IMR-90 (cell line): ENCODE results near the gene UAP1. TPM values are rescaled to one million over a fixed set of nuclear protein-coding genes. Genes with fewer than 3 reads are reported as not detected.

ENCODE experiments used
- ATAC-seq: fragments of 200-7000 bp; cut with Tn5 transposase; 2 replicates; pipeline ENCODE4 v1.9.1; 2020; ENCODE audit warnings: low read depth, mild to moderate bottlenecking, moderate library complexity
- BruUV-seq: library from RNA; stranded (reverse); fragments of 400-500 nt; replicated peaks from 2 replicates; lab custom pipeline; 2021; lab: Mats Ljungman, UMichigan
- CTCF ChIA-PET: fragments of 300-600 bp; formaldehyde crosslinking; extraction: SDS; loops from one replicate; lab custom pipeline; 2021; ENCODE audit warnings: antibody characterized with exemption; lab: Yijun Ruan, JAX
- POLR2A ChIA-PET: fragments of 300-600 bp; sonication (Branson Sonifier 250); formaldehyde crosslinking; loops from one replicate; lab custom pipeline; 2022; ENCODE audit warnings: antibody characterized with exemption; ENCODE audit not compliant: unreplicated experiment; lab: Charles Lee
- DNase-seq: peaks from one replicate; pipeline ENCODE4 v3.0.0; 2013
- H2AFZ ChIP-seq: replicated peaks from 2 replicates; pipeline ENCODE3; 2013; ENCODE audit warnings: low read length, mild to moderate bottlenecking; ENCODE audit not compliant: poor library complexity
- H2AK5ac ChIP-seq: 2 replicates; pipeline ENCODE4 v1.6.1; 2013; ENCODE audit warnings: low read depth, low read length, inconsistent platforms
- H2AK9ac ChIP-seq: replicated peaks from 2 replicates; pipeline ENCODE3; 2013; ENCODE audit warnings: mild to moderate bottlenecking, low read depth, low read length, moderate library complexity; ENCODE audit not compliant: poor library complexity
- H2BK120ac ChIP-seq: 2 replicates; pipeline ENCODE4 v1.6.1; 2013; ENCODE audit warnings: low read depth, low read length, inconsistent platforms
- H2BK15ac ChIP-seq: 3 replicates; pipeline ENCODE4 v1.6.1; 2013; ENCODE audit warnings: low read depth, low read length, inconsistent platforms
- H2BK20ac ChIP-seq: 2 replicates; pipeline ENCODE4 v1.6.1; 2013; ENCODE audit warnings: low read depth, mild to moderate bottlenecking, inconsistent platforms, low read length, moderate library complexity
- H2BK5ac ChIP-seq: 2 replicates; pipeline ENCODE4 v1.6.1; 2013; ENCODE audit warnings: mild to moderate bottlenecking, low read depth, low read length, inconsistent platforms; ENCODE audit not compliant: poor library complexity, severe bottlenecking
- H3K14ac ChIP-seq: replicated peaks from 2 replicates; pipeline ENCODE4 v1.6.1; 2013; ENCODE audit warnings: low read depth, low read length, inconsistent platforms
- H3K18ac ChIP-seq: 2 replicates; pipeline ENCODE4 v1.6.1; 2013; ENCODE audit warnings: low read depth, low read length, control low read depth
- H3K23ac ChIP-seq: 2 replicates; pipeline ENCODE4 v1.6.1; 2013; ENCODE audit warnings: low read depth, low read length, inconsistent platforms
- H3K27ac ChIP-seq: 2 replicates; pipeline ENCODE4 v1.5.1; 2013; ENCODE audit warnings: mild to moderate bottlenecking, control low read depth, low read length; ENCODE audit not compliant: insufficient read depth
- H3K27me3 ChIP-seq: 2 replicates; pipeline ENCODE4 v1.6.1; 2013; ENCODE audit warnings: low read length; ENCODE audit not compliant: control insufficient read depth, insufficient read depth
- H3K36me3 ChIP-seq: 2 replicates; pipeline ENCODE4 v1.6.1; 2013; ENCODE audit warnings: low read length, mixed read lengths; ENCODE audit not compliant: control insufficient read depth, insufficient read depth
- H3K4ac ChIP-seq: 2 replicates; pipeline ENCODE4 v1.6.1; 2013; ENCODE audit warnings: low read depth, low read length, inconsistent platforms
- H3K4me1 ChIP-seq: 2 replicates; pipeline ENCODE4 v1.6.1; 2013; ENCODE audit warnings: low read length, mixed read lengths; ENCODE audit not compliant: control insufficient read depth, insufficient read depth
- H3K4me2 ChIP-seq: 2 replicates; pipeline ENCODE4 v1.6.1; 2013; ENCODE audit warnings: low read depth, mild to moderate bottlenecking, control low read depth, low read length, moderate library complexity
- H3K4me3 ChIP-seq: 2 replicates; pipeline ENCODE4 v1.5.1; 2013; ENCODE audit warnings: low read depth, mild to moderate bottlenecking, control low read depth, low read length, moderate library complexity; ENCODE audit not compliant: insufficient read depth
- H3K56ac ChIP-seq: 2 replicates; pipeline ENCODE4 v1.6.1; 2013; ENCODE audit warnings: low read length, inconsistent platforms; ENCODE audit not compliant: insufficient read depth; ENCODE audit errors: extremely low read depth
- H3K79me1 ChIP-seq, 2 experiments: 2 replicates each; pipeline ENCODE4 v1.6.1; 2013; ENCODE audit warnings: low read length in 2 of 2, inconsistent platforms in 1 of 2, low read depth in 1 of 2
- H3K9ac ChIP-seq: 2 replicates; pipeline ENCODE4 v1.6.1; 2013; ENCODE audit warnings: low read depth, low read length, control low read depth
- H3K9me1 ChIP-seq: 2 replicates; pipeline ENCODE4 v1.6.1; 2013; ENCODE audit warnings: low read length, inconsistent platforms; ENCODE audit not compliant: insufficient read depth
- H3K9me3 ChIP-seq: 2 replicates; pipeline ENCODE4 v1.6.1; 2013; ENCODE audit warnings: low read length; ENCODE audit not compliant: control insufficient read depth, insufficient read depth
- H4K20me1 ChIP-seq: 2 replicates; pipeline ENCODE4 v1.6.1; 2013; ENCODE audit warnings: low read length, inconsistent platforms; ENCODE audit not compliant: insufficient read depth
- H4K5ac ChIP-seq: 2 replicates; pipeline ENCODE4 v1.6.1; 2013; ENCODE audit warnings: mild to moderate bottlenecking, low read depth, low read length, control low read depth
- H4K8ac ChIP-seq, 2 experiments: 2 replicates each; pipeline ENCODE4 v1.6.1; 2013; ENCODE audit warnings: low read depth in 2 of 2, low read length in 2 of 2, control low read depth in 1 of 2, inconsistent platforms in 1 of 2
- H4K91ac ChIP-seq: 2 replicates; pipeline ENCODE4 v1.6.1; 2013; ENCODE audit warnings: low read depth, low read length, inconsistent platforms; ENCODE audit not compliant: insufficient read depth
- BHLHE40 ChIP-seq: fragments of 150-350 bp; IDR thresholded peaks from 2 replicates; pipeline ENCODE4 v1.6.1; 2016; ENCODE audit warnings: mild to moderate bottlenecking, low read depth, low read length
- CEBPB ChIP-seq: IDR thresholded peaks from 2 replicates; pipeline ENCODE4 v1.6.1; 2012; ENCODE audit warnings: low read depth, low read length, improper control_type of control experiment
- CHD1 ChIP-seq: IDR thresholded peaks from 2 replicates; pipeline ENCODE4 v1.6.1; 2012; ENCODE audit warnings: low read depth, low read length, improper control_type of control experiment
- CTCF ChIP-seq: conservative IDR thresholded peaks from 2 replicates; pipeline ENCODE4 v1.5.1; 2012; ENCODE audit warnings: mild to moderate bottlenecking, low read depth, low read length, improper control_type of control experiment
- ELK1 ChIP-seq: fragments of 150-350 bp; IDR thresholded peaks from 2 replicates; pipeline ENCODE4 v1.6.1; 2016; ENCODE audit warnings: low read depth, mild to moderate bottlenecking, low read length, moderate library complexity, borderline replicate concordance
- FOS ChIP-seq: fragments of 150-350 bp; IDR thresholded peaks from 2 replicates; pipeline ENCODE4 v1.6.1; 2016; ENCODE audit warnings: low read depth, low read length
- MAZ ChIP-seq: IDR thresholded peaks from 2 replicates; pipeline ENCODE4 v1.6.1; 2012; ENCODE audit warnings: low read depth, mild to moderate bottlenecking, low read length, improper control_type of control experiment, moderate library complexity, borderline replicate concordance
- MXI1 ChIP-seq: IDR thresholded peaks from 2 replicates; pipeline ENCODE4 v1.6.1; 2012; ENCODE audit warnings: low read depth, mild to moderate bottlenecking, low read length, moderate library complexity, borderline replicate concordance
- NFE2L2 ChIP-seq: fragments of 150-350 bp; IDR thresholded peaks from 2 replicates; pipeline ENCODE4 v1.6.1; 2016; ENCODE audit warnings: low read depth, mild to moderate bottlenecking, low read length
- POLR2A ChIP-seq: IDR thresholded peaks from 2 replicates; pipeline ENCODE4 v1.6.1; 2012; ENCODE audit warnings: mild to moderate bottlenecking, low read depth, low read length
- RAD21 ChIP-seq: IDR thresholded peaks from 2 replicates; pipeline ENCODE4 v1.6.1; 2012; ENCODE audit warnings: low read length, improper control_type of control experiment
- RCOR1 ChIP-seq: IDR thresholded peaks from 2 replicates; pipeline ENCODE4 v1.6.1; 2012; ENCODE audit warnings: mild to moderate bottlenecking, low read length, improper control_type of control experiment; ENCODE audit not compliant: insufficient replicate concordance
- RFX5 ChIP-seq: IDR thresholded peaks from 2 replicates; pipeline ENCODE4 v1.8.0; 2012; ENCODE audit warnings: low read depth, mild to moderate bottlenecking, low read length, moderate library complexity
- SMC3 ChIP-seq: fragments of 150-350 bp; IDR thresholded peaks from 2 replicates; pipeline ENCODE4 v1.6.1; 2016; ENCODE audit warnings: low read depth, mild to moderate bottlenecking, antibody characterized with exemption, low read length, moderate library complexity
- USF2 ChIP-seq: fragments of 150-350 bp; IDR thresholded peaks from 2 replicates; pipeline ENCODE4 v1.6.1; 2017; ENCODE audit warnings: mild to moderate bottlenecking, antibody characterized with exemption, low read length, low read depth
- WGBS, 2 experiments: methylation state at CpG; one replicate each; pipeline versions ENCODE4 v1.1.5 to v1.1.7; 2013; ENCODE audit warnings: missing lambda C conversion rate in 2 of 2; ENCODE audit not compliant: insufficient read length in 1 of 2; ENCODE audit errors: extremely low coverage in 2 of 2; 5-methylcytosine and 5-hydroxymethylcytosine counted together
- dilution Hi-C: fragments of 300-500 bp; cut with HindIII; formaldehyde crosslinking; loops from one replicate; pipeline ENCODE4 v1.14.3; 2018; ENCODE audit warnings: low sequenced_read_pairs; ENCODE audit not compliant: unreplicated experiment
- in situ Hi-C: fragments of 300-500 bp; cut with MboI; formaldehyde crosslinking; loops from 3 replicates; pipeline ENCODE4 v1.14.3; 2019; ENCODE audit warnings: low sequenced_read_pairs, inconsistent platforms, mixed read lengths
- intact Hi-C: fragments of 100-400 bp; cut with micrococcal nuclease; formaldehyde crosslinking; loops from 2 replicates; pipeline ENCODE4 v1.10.0; 2022
- polyA plus RNA-seq, 3 experiments: library from polyadenylated mRNA; depleted of rRNA; stranded (reverse); fragments of >200 nt; gene quantifications; 2 replicates each; pipeline ENCODE4 v1.2.3, GENCODE V29; 2012; ENCODE audit warnings: low replicate concordance in 1 of 3
- total RNA-seq: library from RNA; depleted of rRNA; stranded (reverse); fragments of >200 nt; gene quantifications from 2 replicates; pipeline ENCODE4 v1.2.3, GENCODE V29; 2012

UAP1 gene
- total and polyA plus RNA-seq, 2 of the 4 experiments (the other 2 are of a cell fraction): 93.4 to 196 TPM

GRCh38 chr1:162551969-162552683, 9.4 kb upstream of the UAP1 start:
- Histone ChIP-seq H2BK120ac (no peak overlapping the region), H4K5ac (no peak overlapping the region), H3K4me1 (peaks cover 4% of the 10 kb centered on the region; the same call in 1 of the 2 replicates), H3K27ac (no peak overlapping the region), H2AFZ (no peak overlapping the region), H4K8ac (no peak overlapping the region), H3K18ac (no peak overlapping the region), H3K4me2 (no peak overlapping the region), H3K79me1 (no peaks in the 10 kb centered on the region), H3K23ac (no peak overlapping the region), H3K4ac (no peak overlapping the region), H2AK5ac (no peak overlapping the region), H3K56ac (no peak overlapping the region), H4K20me1 (no peaks in the 10 kb centered on the region), H3K4me3 (no peak overlapping the region), H3K9me1 (no peaks in the 10 kb centered on the region), H2AK9ac (no peak overlapping the region), H3K27me3 (no peaks in the 10 kb centered on the region), H3K14ac (no peak overlapping the region), H3K36me3 (no peaks in the 10 kb centered on the region), H4K91ac (no peak overlapping the region), H3K9ac (no peak overlapping the region), H2BK5ac (no peak overlapping the region), H2BK20ac (no peak overlapping the region), H2BK15ac (no peak overlapping the region), H3K9me3 (no peaks in the 10 kb centered on the region)
- TF ChIP-seq FOS (no peak), SMC3 (no peak), NFE2L2 (no peak), RFX5 (no peak), POLR2A (no peak), RAD21 (no peak), ELK1 (no peak), CEBPB (no peak), CTCF (no peak), RCOR1 (no peak), CHD1 (no peak), USF2 (no peak), MAZ (no peak), BHLHE40 (no peak), MXI1 (no peak)
- ChIA-PET CTCF (no interaction called here), POLR2A (no interaction called here)
- in situ Hi-C loops: no loop called here
- no peak; the same call in 1 of the 2 replicates for ATAC-seq
- WGBS, 2 experiments: no CpG with 5 or more reads among the region's 7 CpGs
- BruUV-seq: no TSS peak
- intact Hi-C loops: no loop called here
- DNase-seq: no peak
- dilution Hi-C loops: no loop called here
